C4-2B (cell line): ENCODE data around the gene POLR1A.

Experiments
- CTCF ChIP-seq: fragments of 450-650 bp; conservative IDR thresholded peaks from 2 replicates; pipeline ENCODE4 v1.5.1; 2017; ENCODE audit warnings: mild to moderate bottlenecking
- ZFX ChIP-seq: fragments of 450-650 bp; IDR thresholded peaks from 2 replicates; pipeline ENCODE4 v1.6.1; 2017

DNA sequence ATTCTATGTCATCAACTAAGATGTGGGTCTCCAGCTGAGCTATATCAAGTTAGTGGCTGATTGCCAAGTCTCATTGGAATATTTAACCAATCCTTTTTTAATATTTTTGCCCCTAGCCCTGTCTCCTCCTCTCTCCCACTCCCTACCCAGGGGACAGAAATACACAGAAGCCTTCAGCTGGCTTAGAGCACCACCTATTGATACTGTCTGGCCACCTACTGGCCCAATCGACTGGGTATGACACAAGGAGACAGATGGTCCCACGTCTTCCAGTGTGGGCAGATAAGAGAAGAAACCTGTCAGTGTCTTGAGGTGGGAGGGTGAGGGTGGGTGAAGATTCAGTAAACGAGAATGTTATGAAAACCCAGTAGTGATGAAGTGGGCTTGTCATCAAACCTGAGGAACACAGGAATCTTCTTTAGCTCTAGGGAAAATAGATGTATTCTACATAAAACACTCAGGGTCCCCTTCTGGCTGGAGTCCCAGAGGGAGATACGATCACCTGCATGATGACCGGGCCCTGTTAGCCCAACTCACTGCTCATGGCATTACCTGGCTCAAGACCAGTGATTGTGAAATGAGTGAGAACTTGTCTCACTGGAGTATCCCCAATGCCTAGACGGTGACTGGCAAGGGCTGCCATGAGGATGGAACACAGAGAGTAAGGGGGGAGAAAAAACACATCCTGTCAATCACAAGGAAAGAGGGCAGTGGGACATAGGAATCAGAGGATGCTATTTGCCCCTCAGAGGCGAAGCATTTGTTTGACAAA, 26.7 kb downstream of the POLR1A start:
- TF ChIP-seq CTCF (no peak; the same call in none of the 2 replicates), ZFX (no peak)
